ENCODE data around the gene MAG.

Gene MAG

DNA sequence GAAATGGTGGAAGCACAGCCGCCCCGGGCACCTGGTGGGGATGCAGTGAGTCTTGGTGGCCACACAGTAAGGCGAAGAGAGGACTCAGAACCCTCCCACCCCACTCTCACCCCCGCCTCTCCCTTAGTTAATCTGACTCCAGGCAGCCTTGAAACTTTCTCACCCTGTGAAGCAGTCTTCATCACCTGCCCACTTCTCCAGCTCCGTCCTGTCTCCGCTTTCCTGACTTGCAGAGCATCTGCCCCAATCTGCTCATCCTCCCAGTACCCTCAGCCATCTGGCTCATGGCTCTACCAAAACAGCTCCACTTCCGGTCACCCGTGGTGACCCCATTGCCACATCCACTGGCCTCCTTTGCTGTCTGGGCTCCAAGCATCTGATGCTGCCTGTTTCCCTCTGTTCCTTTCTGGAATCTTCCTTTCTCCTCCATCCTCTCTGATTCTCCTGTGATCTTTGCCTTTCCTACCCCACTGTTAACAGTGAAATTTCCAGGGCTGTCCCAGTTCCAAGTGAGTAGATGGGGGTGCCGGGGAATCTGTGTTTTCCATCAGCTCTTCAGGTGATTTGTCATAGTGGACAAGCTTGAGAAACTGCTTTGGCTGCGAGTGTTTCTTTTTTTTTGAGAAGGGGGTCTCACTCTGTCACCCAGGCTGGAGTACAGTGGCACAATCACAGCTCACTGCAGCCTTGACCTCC, 18.9 kb upstream of the MAG start:
- no peaks in the 10 kb centered on the region for H3K27me3 ChIP-seq (ENCODE audit: insufficient read depth, poor library complexity, severe bottlenecking)
- H3K4me3 ChIP-seq (replicated peaks; ENCODE audit: insufficient read depth, low read length) = no peak overlapping the region
- no peak for TF ChIP-seq GABPA (IDR thresholded peaks at IDR 0.05; ENCODE audit: low read depth)
- TF ChIP-seq POLR2AphosphoS5 (IDR thresholded peaks at IDR 0.05; ENCODE audit: low read depth) = no peak
- TF ChIP-seq, protein P1, sequence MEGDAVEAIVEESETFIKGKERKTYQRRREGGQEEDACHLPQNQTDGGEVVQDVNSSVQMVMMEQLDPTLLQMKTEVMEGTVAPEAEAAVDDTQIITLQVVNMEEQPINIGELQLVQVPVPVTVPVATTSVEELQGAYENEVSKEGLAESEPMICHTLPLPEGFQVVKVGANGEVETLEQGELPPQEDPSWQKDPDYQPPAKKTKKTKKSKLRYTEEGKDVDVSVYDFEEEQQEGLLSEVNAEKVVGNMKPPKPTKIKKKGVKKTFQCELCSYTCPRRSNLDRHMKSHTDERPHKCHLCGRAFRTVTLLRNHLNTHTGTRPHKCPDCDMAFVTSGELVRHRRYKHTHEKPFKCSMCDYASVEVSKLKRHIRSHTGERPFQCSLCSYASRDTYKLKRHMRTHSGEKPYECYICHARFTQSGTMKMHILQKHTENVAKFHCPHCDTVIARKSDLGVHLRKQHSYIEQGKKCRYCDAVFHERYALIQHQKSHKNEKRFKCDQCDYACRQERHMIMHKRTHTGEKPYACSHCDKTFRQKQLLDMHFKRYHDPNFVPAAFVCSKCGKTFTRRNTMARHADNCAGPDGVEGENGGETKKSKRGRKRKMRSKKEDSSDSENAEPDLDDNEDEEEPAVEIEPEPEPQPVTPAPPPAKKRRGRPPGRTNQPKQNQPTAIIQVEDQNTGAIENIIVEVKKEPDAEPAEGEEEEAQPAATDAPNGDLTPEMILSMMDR (IDR thresholded peaks at IDR 0.05; ENCODE audit: insufficient read depth, low read length) = no peak
- no peak for TF ChIP-seq SPI1 (IDR thresholded peaks at IDR 0.05; ENCODE audit: borderline replicate concordance, low read depth)
- TF ChIP-seq, protein P2, sequence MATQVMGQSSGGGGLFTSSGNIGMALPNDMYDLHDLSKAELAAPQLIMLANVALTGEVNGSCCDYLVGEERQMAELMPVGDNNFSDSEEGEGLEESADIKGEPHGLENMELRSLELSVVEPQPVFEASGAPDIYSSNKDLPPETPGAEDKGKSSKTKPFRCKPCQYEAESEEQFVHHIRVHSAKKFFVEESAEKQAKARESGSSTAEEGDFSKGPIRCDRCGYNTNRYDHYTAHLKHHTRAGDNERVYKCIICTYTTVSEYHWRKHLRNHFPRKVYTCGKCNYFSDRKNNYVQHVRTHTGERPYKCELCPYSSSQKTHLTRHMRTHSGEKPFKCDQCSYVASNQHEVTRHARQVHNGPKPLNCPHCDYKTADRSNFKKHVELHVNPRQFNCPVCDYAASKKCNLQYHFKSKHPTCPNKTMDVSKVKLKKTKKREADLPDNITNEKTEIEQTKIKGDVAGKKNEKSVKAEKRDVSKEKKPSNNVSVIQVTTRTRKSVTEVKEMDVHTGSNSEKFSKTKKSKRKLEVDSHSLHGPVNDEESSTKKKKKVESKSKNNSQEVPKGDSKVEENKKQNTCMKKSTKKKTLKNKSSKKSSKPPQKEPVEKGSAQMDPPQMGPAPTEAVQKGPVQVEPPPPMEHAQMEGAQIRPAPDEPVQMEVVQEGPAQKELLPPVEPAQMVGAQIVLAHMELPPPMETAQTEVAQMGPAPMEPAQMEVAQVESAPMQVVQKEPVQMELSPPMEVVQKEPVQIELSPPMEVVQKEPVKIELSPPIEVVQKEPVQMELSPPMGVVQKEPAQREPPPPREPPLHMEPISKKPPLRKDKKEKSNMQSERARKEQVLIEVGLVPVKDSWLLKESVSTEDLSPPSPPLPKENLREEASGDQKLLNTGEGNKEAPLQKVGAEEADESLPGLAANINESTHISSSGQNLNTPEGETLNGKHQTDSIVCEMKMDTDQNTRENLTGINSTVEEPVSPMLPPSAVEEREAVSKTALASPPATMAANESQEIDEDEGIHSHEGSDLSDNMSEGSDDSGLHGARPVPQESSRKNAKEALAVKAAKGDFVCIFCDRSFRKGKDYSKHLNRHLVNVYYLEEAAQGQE (IDR thresholded peaks at IDR 0.05; ENCODE audit: insufficient replicate concordance, low read depth) = no peak
- no peak for DNase-seq (ENCODE audit: low read depth in 1 of 2, low spot score in 1 of 2)
- no peak overlapping the region for H3K27ac ChIP-seq (replicated peaks)

DNA sequence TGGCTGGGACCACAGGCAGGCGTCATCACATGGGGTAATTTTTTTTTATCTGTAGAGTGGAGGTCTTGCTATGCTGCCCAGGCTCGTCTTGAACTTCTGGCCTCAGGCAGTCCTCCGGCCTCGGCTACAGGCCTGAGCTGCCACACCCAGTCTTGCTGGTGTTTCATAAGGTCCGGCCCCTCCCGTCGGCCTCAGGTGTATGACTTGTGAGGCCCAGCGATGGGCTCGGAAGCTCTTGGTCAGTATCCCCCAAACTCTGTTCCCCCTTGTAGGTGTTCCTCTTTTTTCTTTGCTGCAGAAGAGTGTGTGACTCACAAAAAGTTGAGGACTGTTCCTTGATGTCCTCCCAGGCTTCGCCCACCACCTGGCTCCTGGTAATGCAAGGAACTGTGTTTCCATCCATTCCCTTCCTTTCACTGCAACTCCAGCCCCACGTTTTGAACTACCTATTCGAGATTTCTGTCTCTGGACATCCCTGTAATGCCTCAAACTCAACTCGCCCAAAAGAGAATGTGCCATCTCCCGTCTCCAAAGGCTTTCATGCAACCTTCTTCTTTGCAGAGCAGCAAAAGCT, 18.2 kb upstream of the MAG start:
- Histone ChIP-seq H3K27me3 (ENCODE audit: insufficient read depth, poor library complexity, severe bottlenecking) (no peaks in the 10 kb centered on the region), H3K4me3 (replicated peaks; ENCODE audit: insufficient read depth, low read length) (no peak overlapping the region), H3K27ac (replicated peaks) (no peak overlapping the region)
- no peak for DNase-seq (ENCODE audit: low read depth in 1 of 2, low spot score in 1 of 2)
- TF ChIP-seq, protein P2 (IDR thresholded peaks at IDR 0.05; ENCODE audit: insufficient replicate concordance, low read depth) = no peak
- TF ChIP-seq, protein P1 (IDR thresholded peaks at IDR 0.05; ENCODE audit: insufficient read depth, low read length) = no peak
- peak; percentile 32; the same call in 1 of the 2 replicates for TF ChIP-seq SPI1 (IDR thresholded peaks at IDR 0.05; ENCODE audit: borderline replicate concordance, low read depth)
- TF ChIP-seq POLR2AphosphoS5 (IDR thresholded peaks at IDR 0.05; ENCODE audit: low read depth) = no peak
- no peak for TF ChIP-seq GABPA (IDR thresholded peaks at IDR 0.05; ENCODE audit: low read depth)

DNA sequence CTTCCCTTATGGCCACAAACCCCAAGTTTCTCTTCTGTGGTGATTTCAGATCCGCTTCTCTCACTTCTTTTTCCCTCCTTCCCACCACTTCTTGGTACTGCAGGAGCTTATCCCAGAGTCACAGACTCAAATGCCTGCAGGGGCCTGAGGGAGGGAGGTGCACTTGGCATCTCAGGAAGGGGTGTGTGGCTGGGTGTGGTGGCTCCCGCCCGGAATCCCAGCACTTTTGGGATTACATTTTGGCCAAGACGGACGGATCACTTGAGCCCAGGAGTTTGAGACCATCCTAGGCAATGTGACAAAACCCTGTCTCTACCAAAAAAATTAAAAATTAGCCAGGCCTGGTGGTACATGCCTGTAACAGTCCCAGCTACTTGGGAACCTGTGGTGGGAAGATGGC, 17.6 kb upstream of the MAG start:
- no peak for DNase-seq (ENCODE audit: low read depth in 1 of 2, low spot score in 1 of 2)
- H3K27ac ChIP-seq (replicated peaks) = no peak overlapping the region
- H3K4me3 ChIP-seq (replicated peaks; ENCODE audit: insufficient read depth, low read length) = no peak overlapping the region
- TF ChIP-seq, protein P2 (IDR thresholded peaks at IDR 0.05; ENCODE audit: insufficient replicate concordance, low read depth) = no peak
- H3K27me3 ChIP-seq (ENCODE audit: insufficient read depth, poor library complexity, severe bottlenecking) = no peaks in the 10 kb centered on the region

Data from HL-60 (cell line).